ENCODE data around the gene MYO7B.

DNA sequence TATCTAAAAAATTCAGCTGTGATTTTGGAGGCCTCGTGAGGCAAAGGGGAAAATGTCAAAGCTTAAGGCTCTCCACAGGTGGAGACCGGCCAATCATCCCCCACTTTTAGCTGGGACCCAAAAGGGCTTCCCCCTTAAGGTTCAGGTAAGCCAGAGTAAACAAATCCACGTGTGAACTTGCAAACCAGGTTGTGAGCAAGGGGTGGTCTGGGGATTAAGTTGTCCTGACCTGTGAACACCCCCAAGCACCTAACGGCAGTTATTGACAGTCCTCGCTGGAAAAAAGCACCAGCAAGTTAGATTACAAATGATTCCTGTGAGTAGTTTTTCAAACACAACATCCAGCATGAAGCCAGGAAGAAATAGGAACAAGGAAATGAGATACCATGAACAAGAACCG, 42.9 kb downstream of the MYO7B start:
- TF ChIP-seq, protein P1, sequence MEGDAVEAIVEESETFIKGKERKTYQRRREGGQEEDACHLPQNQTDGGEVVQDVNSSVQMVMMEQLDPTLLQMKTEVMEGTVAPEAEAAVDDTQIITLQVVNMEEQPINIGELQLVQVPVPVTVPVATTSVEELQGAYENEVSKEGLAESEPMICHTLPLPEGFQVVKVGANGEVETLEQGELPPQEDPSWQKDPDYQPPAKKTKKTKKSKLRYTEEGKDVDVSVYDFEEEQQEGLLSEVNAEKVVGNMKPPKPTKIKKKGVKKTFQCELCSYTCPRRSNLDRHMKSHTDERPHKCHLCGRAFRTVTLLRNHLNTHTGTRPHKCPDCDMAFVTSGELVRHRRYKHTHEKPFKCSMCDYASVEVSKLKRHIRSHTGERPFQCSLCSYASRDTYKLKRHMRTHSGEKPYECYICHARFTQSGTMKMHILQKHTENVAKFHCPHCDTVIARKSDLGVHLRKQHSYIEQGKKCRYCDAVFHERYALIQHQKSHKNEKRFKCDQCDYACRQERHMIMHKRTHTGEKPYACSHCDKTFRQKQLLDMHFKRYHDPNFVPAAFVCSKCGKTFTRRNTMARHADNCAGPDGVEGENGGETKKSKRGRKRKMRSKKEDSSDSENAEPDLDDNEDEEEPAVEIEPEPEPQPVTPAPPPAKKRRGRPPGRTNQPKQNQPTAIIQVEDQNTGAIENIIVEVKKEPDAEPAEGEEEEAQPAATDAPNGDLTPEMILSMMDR (IDR thresholded peaks at IDR 0.05): no peak
- no peak for TF ChIP-seq POLR2A (IDR thresholded peaks at IDR 0.05)
- TF ChIP-seq EP300 (IDR thresholded peaks at IDR 0.05): no peak
